IMR-90 (cell line): ENCODE results near the gene C7orf33. TPM values are rescaled to one million over a fixed set of nuclear protein-coding genes. Genes with fewer than 3 reads are reported as not detected.

Source experiments
- ATAC-seq: fragments of 200-7000 bp; cut with Tn5 transposase; 2 replicates; pipeline ENCODE4 v1.9.1; 2020; ENCODE audit warnings: low read depth, mild to moderate bottlenecking, moderate library complexity
- BruUV-seq: library from RNA; stranded (reverse); fragments of 400-500 nt; replicated peaks from 2 replicates; lab custom pipeline; 2021; lab: Mats Ljungman, UMichigan
- CTCF ChIA-PET: fragments of 300-600 bp; formaldehyde crosslinking; extraction: SDS; loops from one replicate; lab custom pipeline; 2021; ENCODE audit warnings: antibody characterized with exemption; lab: Yijun Ruan, JAX
- POLR2A ChIA-PET: fragments of 300-600 bp; sonication (Branson Sonifier 250); formaldehyde crosslinking; loops from one replicate; lab custom pipeline; 2022; ENCODE audit warnings: antibody characterized with exemption; ENCODE audit not compliant: unreplicated experiment; lab: Charles Lee
- DNase-seq: peaks from one replicate; pipeline ENCODE4 v3.0.0; 2013
- H2AFZ ChIP-seq: replicated peaks from 2 replicates; pipeline ENCODE3; 2013; ENCODE audit warnings: low read length, mild to moderate bottlenecking; ENCODE audit not compliant: poor library complexity
- H2AK5ac ChIP-seq: 2 replicates; pipeline ENCODE4 v1.6.1; 2013; ENCODE audit warnings: low read depth, low read length, inconsistent platforms
- H2AK9ac ChIP-seq: replicated peaks from 2 replicates; pipeline ENCODE3; 2013; ENCODE audit warnings: mild to moderate bottlenecking, low read depth, low read length, moderate library complexity; ENCODE audit not compliant: poor library complexity
- H2BK120ac ChIP-seq: 2 replicates; pipeline ENCODE4 v1.6.1; 2013; ENCODE audit warnings: low read depth, low read length, inconsistent platforms
- H2BK15ac ChIP-seq: 3 replicates; pipeline ENCODE4 v1.6.1; 2013; ENCODE audit warnings: low read depth, low read length, inconsistent platforms
- H2BK20ac ChIP-seq: 2 replicates; pipeline ENCODE4 v1.6.1; 2013; ENCODE audit warnings: low read depth, mild to moderate bottlenecking, inconsistent platforms, low read length, moderate library complexity
- H2BK5ac ChIP-seq: 2 replicates; pipeline ENCODE4 v1.6.1; 2013; ENCODE audit warnings: mild to moderate bottlenecking, low read depth, low read length, inconsistent platforms; ENCODE audit not compliant: poor library complexity, severe bottlenecking
- H3K14ac ChIP-seq: replicated peaks from 2 replicates; pipeline ENCODE4 v1.6.1; 2013; ENCODE audit warnings: low read depth, low read length, inconsistent platforms
- H3K18ac ChIP-seq: 2 replicates; pipeline ENCODE4 v1.6.1; 2013; ENCODE audit warnings: low read depth, low read length, control low read depth
- H3K23ac ChIP-seq: 2 replicates; pipeline ENCODE4 v1.6.1; 2013; ENCODE audit warnings: low read depth, low read length, inconsistent platforms
- H3K27ac ChIP-seq: 2 replicates; pipeline ENCODE4 v1.5.1; 2013; ENCODE audit warnings: mild to moderate bottlenecking, control low read depth, low read length; ENCODE audit not compliant: insufficient read depth
- H3K27me3 ChIP-seq: 2 replicates; pipeline ENCODE4 v1.6.1; 2013; ENCODE audit warnings: low read length; ENCODE audit not compliant: control insufficient read depth, insufficient read depth
- H3K36me3 ChIP-seq: 2 replicates; pipeline ENCODE4 v1.6.1; 2013; ENCODE audit warnings: low read length, mixed read lengths; ENCODE audit not compliant: control insufficient read depth, insufficient read depth
- H3K4ac ChIP-seq: 2 replicates; pipeline ENCODE4 v1.6.1; 2013; ENCODE audit warnings: low read depth, low read length, inconsistent platforms
- H3K4me1 ChIP-seq: 2 replicates; pipeline ENCODE4 v1.6.1; 2013; ENCODE audit warnings: low read length, mixed read lengths; ENCODE audit not compliant: control insufficient read depth, insufficient read depth
- H3K4me2 ChIP-seq: 2 replicates; pipeline ENCODE4 v1.6.1; 2013; ENCODE audit warnings: low read depth, mild to moderate bottlenecking, control low read depth, low read length, moderate library complexity
- H3K4me3 ChIP-seq: 2 replicates; pipeline ENCODE4 v1.5.1; 2013; ENCODE audit warnings: low read depth, mild to moderate bottlenecking, control low read depth, low read length, moderate library complexity; ENCODE audit not compliant: insufficient read depth
- H3K56ac ChIP-seq: 2 replicates; pipeline ENCODE4 v1.6.1; 2013; ENCODE audit warnings: low read length, inconsistent platforms; ENCODE audit not compliant: insufficient read depth; ENCODE audit errors: extremely low read depth
- H3K79me1 ChIP-seq, 2 experiments: 2 replicates each; pipeline ENCODE4 v1.6.1; 2013; ENCODE audit warnings: low read length in 2 of 2, inconsistent platforms in 1 of 2, low read depth in 1 of 2
- H3K9ac ChIP-seq: 2 replicates; pipeline ENCODE4 v1.6.1; 2013; ENCODE audit warnings: low read depth, low read length, control low read depth
- H3K9me1 ChIP-seq: 2 replicates; pipeline ENCODE4 v1.6.1; 2013; ENCODE audit warnings: low read length, inconsistent platforms; ENCODE audit not compliant: insufficient read depth
- H3K9me3 ChIP-seq: 2 replicates; pipeline ENCODE4 v1.6.1; 2013; ENCODE audit warnings: low read length; ENCODE audit not compliant: control insufficient read depth, insufficient read depth
- H4K20me1 ChIP-seq: 2 replicates; pipeline ENCODE4 v1.6.1; 2013; ENCODE audit warnings: low read length, inconsistent platforms; ENCODE audit not compliant: insufficient read depth
- H4K5ac ChIP-seq: 2 replicates; pipeline ENCODE4 v1.6.1; 2013; ENCODE audit warnings: mild to moderate bottlenecking, low read depth, low read length, control low read depth
- H4K8ac ChIP-seq, 2 experiments: 2 replicates each; pipeline ENCODE4 v1.6.1; 2013; ENCODE audit warnings: low read depth in 2 of 2, low read length in 2 of 2, control low read depth in 1 of 2, inconsistent platforms in 1 of 2
- H4K91ac ChIP-seq: 2 replicates; pipeline ENCODE4 v1.6.1; 2013; ENCODE audit warnings: low read depth, low read length, inconsistent platforms; ENCODE audit not compliant: insufficient read depth
- BHLHE40 ChIP-seq: fragments of 150-350 bp; IDR thresholded peaks from 2 replicates; pipeline ENCODE4 v1.6.1; 2016; ENCODE audit warnings: mild to moderate bottlenecking, low read depth, low read length
- CEBPB ChIP-seq: IDR thresholded peaks from 2 replicates; pipeline ENCODE4 v1.6.1; 2012; ENCODE audit warnings: low read depth, low read length, improper control_type of control experiment
- CHD1 ChIP-seq: IDR thresholded peaks from 2 replicates; pipeline ENCODE4 v1.6.1; 2012; ENCODE audit warnings: low read depth, low read length, improper control_type of control experiment
- CTCF ChIP-seq: conservative IDR thresholded peaks from 2 replicates; pipeline ENCODE4 v1.5.1; 2012; ENCODE audit warnings: mild to moderate bottlenecking, low read depth, low read length, improper control_type of control experiment
- ELK1 ChIP-seq: fragments of 150-350 bp; IDR thresholded peaks from 2 replicates; pipeline ENCODE4 v1.6.1; 2016; ENCODE audit warnings: low read depth, mild to moderate bottlenecking, low read length, moderate library complexity, borderline replicate concordance
- FOS ChIP-seq: fragments of 150-350 bp; IDR thresholded peaks from 2 replicates; pipeline ENCODE4 v1.6.1; 2016; ENCODE audit warnings: low read depth, low read length
- MAFK ChIP-seq: IDR thresholded peaks from 2 replicates; pipeline ENCODE4 v1.6.1; 2012; ENCODE audit warnings: low read depth, low read length, improper control_type of control experiment
- MAZ ChIP-seq: IDR thresholded peaks from 2 replicates; pipeline ENCODE4 v1.6.1; 2012; ENCODE audit warnings: low read depth, mild to moderate bottlenecking, low read length, improper control_type of control experiment, moderate library complexity, borderline replicate concordance
- MXI1 ChIP-seq: IDR thresholded peaks from 2 replicates; pipeline ENCODE4 v1.6.1; 2012; ENCODE audit warnings: low read depth, mild to moderate bottlenecking, low read length, moderate library complexity, borderline replicate concordance
- NFE2L2 ChIP-seq: fragments of 150-350 bp; IDR thresholded peaks from 2 replicates; pipeline ENCODE4 v1.6.1; 2016; ENCODE audit warnings: low read depth, mild to moderate bottlenecking, low read length
- POLR2A ChIP-seq: IDR thresholded peaks from 2 replicates; pipeline ENCODE4 v1.6.1; 2012; ENCODE audit warnings: mild to moderate bottlenecking, low read depth, low read length
- RAD21 ChIP-seq: IDR thresholded peaks from 2 replicates; pipeline ENCODE4 v1.6.1; 2012; ENCODE audit warnings: low read length, improper control_type of control experiment
- RCOR1 ChIP-seq: IDR thresholded peaks from 2 replicates; pipeline ENCODE4 v1.6.1; 2012; ENCODE audit warnings: mild to moderate bottlenecking, low read length, improper control_type of control experiment; ENCODE audit not compliant: insufficient replicate concordance
- RFX5 ChIP-seq: IDR thresholded peaks from 2 replicates; pipeline ENCODE4 v1.8.0; 2012; ENCODE audit warnings: low read depth, mild to moderate bottlenecking, low read length, moderate library complexity
- SMC3 ChIP-seq: fragments of 150-350 bp; IDR thresholded peaks from 2 replicates; pipeline ENCODE4 v1.6.1; 2016; ENCODE audit warnings: low read depth, mild to moderate bottlenecking, antibody characterized with exemption, low read length, moderate library complexity
- USF2 ChIP-seq: fragments of 150-350 bp; IDR thresholded peaks from 2 replicates; pipeline ENCODE4 v1.6.1; 2017; ENCODE audit warnings: mild to moderate bottlenecking, antibody characterized with exemption, low read length, low read depth
- WGBS, 2 experiments: methylation state at CpG; one replicate each; pipeline versions ENCODE4 v1.1.5 to v1.1.7; 2013; ENCODE audit warnings: missing lambda C conversion rate in 2 of 2; ENCODE audit not compliant: insufficient read length in 1 of 2; ENCODE audit errors: extremely low coverage in 2 of 2; 5-methylcytosine and 5-hydroxymethylcytosine counted together
- dilution Hi-C: fragments of 300-500 bp; cut with HindIII; formaldehyde crosslinking; loops from one replicate; pipeline ENCODE4 v1.14.3; 2018; ENCODE audit warnings: low sequenced_read_pairs; ENCODE audit not compliant: unreplicated experiment
- in situ Hi-C: fragments of 300-500 bp; cut with MboI; formaldehyde crosslinking; loops from 3 replicates; pipeline ENCODE4 v1.14.3; 2019; ENCODE audit warnings: low sequenced_read_pairs, inconsistent platforms, mixed read lengths
- intact Hi-C: fragments of 100-400 bp; cut with micrococcal nuclease; formaldehyde crosslinking; loops from 2 replicates; pipeline ENCODE4 v1.10.0; 2022
- polyA plus RNA-seq, 3 experiments: library from polyadenylated mRNA; depleted of rRNA; stranded (reverse); fragments of >200 nt; gene quantifications; 2 replicates each; pipeline ENCODE4 v1.2.3, GENCODE V29; 2012; ENCODE audit warnings: low replicate concordance in 1 of 3
- total RNA-seq: library from RNA; depleted of rRNA; stranded (reverse); fragments of >200 nt; gene quantifications from 2 replicates; pipeline ENCODE4 v1.2.3, GENCODE V29; 2012

The C7orf33 gene
- total and polyA plus RNA-seq, 2 of the 4 experiments (the other 2 are of a cell fraction) = not detected

GRCh38 chr7:148628011-148628410 lies 37.4 kb downstream of the C7orf33 start:
- Histone ChIP-seq H2AFZ (no peak overlapping the region), H3K23ac (no peak overlapping the region), H4K20me1 (no peaks in the 10 kb centered on the region), H3K79me1 (no peaks in the 10 kb centered on the region), H3K14ac (no peak overlapping the region), H3K36me3 (no peaks in the 10 kb centered on the region), H3K4ac (no peak overlapping the region), H2BK120ac (no peak overlapping the region), H3K56ac (no peak overlapping the region), H3K9me1 (no peaks in the 10 kb centered on the region), H4K91ac (no peak overlapping the region), H3K9ac (no peak overlapping the region), H2BK15ac (no peak overlapping the region), H2AK9ac (no peak overlapping the region), H3K27me3 (peaks cover 10% of the 10 kb centered on the region), H2AK5ac (no peak overlapping the region), H3K4me2 (no peak overlapping the region), H4K8ac (no peak overlapping the region), H3K27ac (no peak overlapping the region), H3K4me3 (no peak overlapping the region), H4K5ac (no peak overlapping the region), H2BK5ac (no peak overlapping the region), H3K4me1 (no peaks in the 10 kb centered on the region), H3K18ac (no peak overlapping the region), H3K9me3 (no peaks in the 10 kb centered on the region), H2BK20ac (no peak overlapping the region)
- CTCF ChIA-PET = no interaction called here
- in situ Hi-C loops = no loop called here
- ATAC-seq = no peak
- intact Hi-C loops = no loop called here
- DNase-seq = no peak
- BruUV-seq = no TSS peak
- no CpG with 5 or more reads among the region's 7 CpGs for WGBS, 2 experiments
- POLR2A ChIA-PET = no interaction called here
- dilution Hi-C loops = no loop called here
- TF ChIP-seq RFX5 (no peak), ELK1 (no peak), RCOR1 (no peak), BHLHE40 (no peak), CTCF (no peak), MXI1 (no peak), SMC3 (no peak), MAZ (no peak), MAFK (no peak), FOS (no peak), USF2 (no peak), NFE2L2 (no peak), CEBPB (no peak), CHD1 (no peak), POLR2A (no peak), RAD21 (no peak)
